ENCODE measurements around the gene KDM4B.

Gene KDM4B

DNA sequence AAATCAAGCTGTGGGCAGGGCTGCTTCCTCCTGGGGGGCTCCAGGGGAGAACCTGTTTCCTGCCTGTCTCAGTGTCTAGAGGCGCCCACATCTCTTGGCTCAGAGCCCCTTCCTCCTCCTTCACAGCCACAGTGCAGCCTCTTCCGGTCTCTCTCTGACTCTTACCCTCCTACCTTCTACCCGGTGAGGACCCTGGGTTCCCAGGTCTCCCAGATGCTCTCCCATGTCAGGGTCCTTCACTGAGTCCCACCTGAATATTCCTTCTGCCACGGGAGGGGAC lies 153.1 kb downstream of the KDM4B start:
- Histone ChIP-seq H3K27ac (ENCODE audit: low read depth, low read length) (no peak overlapping the region), H3K9me3 (ENCODE audit: control insufficient read depth, insufficient read depth, low read length) (no peaks in the 10 kb centered on the region), H3K4me3 (ENCODE audit: low read length) (no peak overlapping the region), H3K4me2 (ENCODE audit: low read length) (no peak overlapping the region), H3K4me1 (ENCODE audit: control insufficient read depth, low read length) (peaks cover 24% of the 10 kb centered on the region), H3K27me3 (ENCODE audit: control insufficient read depth, low read length) (no peaks in the 10 kb centered on the region), H3F3A (ENCODE audit: control insufficient read depth, insufficient read depth) (no peaks in the 10 kb centered on the region), H3K79me2 (ENCODE audit: control insufficient read depth, low read length) (no peaks in the 10 kb centered on the region), H3K36me3 (ENCODE audit: control insufficient read depth, low read length) (peaks cover 5% of the 10 kb centered on the region; the same call in 1 of the 2 replicates), H4K20me1 (ENCODE audit: control insufficient read depth, insufficient read depth, low read depth, low read length) (no peaks in the 10 kb centered on the region), H3K9me2 (replicated peaks; ENCODE audit: control insufficient read depth, low read length) (no peaks in the 10 kb centered on the region)
- TF ChIP-seq, protein P1, sequence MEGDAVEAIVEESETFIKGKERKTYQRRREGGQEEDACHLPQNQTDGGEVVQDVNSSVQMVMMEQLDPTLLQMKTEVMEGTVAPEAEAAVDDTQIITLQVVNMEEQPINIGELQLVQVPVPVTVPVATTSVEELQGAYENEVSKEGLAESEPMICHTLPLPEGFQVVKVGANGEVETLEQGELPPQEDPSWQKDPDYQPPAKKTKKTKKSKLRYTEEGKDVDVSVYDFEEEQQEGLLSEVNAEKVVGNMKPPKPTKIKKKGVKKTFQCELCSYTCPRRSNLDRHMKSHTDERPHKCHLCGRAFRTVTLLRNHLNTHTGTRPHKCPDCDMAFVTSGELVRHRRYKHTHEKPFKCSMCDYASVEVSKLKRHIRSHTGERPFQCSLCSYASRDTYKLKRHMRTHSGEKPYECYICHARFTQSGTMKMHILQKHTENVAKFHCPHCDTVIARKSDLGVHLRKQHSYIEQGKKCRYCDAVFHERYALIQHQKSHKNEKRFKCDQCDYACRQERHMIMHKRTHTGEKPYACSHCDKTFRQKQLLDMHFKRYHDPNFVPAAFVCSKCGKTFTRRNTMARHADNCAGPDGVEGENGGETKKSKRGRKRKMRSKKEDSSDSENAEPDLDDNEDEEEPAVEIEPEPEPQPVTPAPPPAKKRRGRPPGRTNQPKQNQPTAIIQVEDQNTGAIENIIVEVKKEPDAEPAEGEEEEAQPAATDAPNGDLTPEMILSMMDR (IDR thresholded peaks at IDR 0.05; ENCODE audit: low read depth, low read length, poor library complexity, severe bottlenecking): no peak
- no peak for TF ChIP-seq EZH2phosphoT487 (IDR thresholded peaks at IDR 0.05; ENCODE audit: borderline replicate concordance, low read length)

DNA sequence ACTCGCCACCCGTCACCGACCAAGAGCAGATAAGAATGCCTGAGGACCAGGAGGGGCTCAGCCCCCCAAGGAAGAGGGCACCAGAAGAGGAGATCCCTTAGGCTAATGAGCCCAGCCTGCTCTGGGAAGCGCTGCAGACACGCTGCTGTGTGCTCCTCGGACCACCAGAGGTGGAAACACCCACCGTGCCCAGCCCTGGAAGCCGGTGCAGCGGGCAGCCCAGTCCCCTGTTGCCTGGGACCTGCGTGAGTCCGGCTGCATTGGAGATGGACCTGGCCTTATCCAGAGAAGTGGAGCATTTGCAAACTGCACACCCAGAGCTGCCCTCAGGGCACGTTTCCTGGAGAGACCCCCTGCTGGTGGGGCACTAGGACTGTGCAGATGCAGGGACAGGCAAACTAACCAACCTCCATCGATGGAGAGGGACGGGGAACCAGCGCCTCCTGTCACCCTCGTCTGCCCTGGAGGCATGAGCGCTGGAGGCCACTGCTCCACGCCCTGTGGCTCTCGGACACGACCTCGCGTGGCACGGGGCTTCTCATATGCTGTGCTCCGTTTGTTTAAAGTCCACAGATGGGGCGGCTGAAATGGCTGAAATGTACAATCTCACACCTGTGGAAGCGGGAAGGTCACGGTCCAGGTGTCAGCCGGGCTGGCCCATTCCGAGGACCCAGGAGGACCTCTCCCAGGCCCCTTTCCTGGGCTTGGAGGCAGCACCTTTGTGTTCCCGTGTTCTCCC lies 153.9 kb downstream of the KDM4B start:
- Histone ChIP-seq H3K36me3 (ENCODE audit: control insufficient read depth, low read length) (peaks cover 5% of the 10 kb centered on the region; the same call in 1 of the 2 replicates), H4K20me1 (ENCODE audit: control insufficient read depth, insufficient read depth, low read depth, low read length) (no peaks in the 10 kb centered on the region), H3F3A (ENCODE audit: control insufficient read depth, insufficient read depth) (no peaks in the 10 kb centered on the region), H3K4me1 (ENCODE audit: control insufficient read depth, low read length) (peaks cover 32% of the 10 kb centered on the region), H3K27ac (ENCODE audit: low read depth, low read length) (no peak overlapping the region), H3K9me3 (ENCODE audit: control insufficient read depth, insufficient read depth, low read length) (no peaks in the 10 kb centered on the region), H3K27me3 (ENCODE audit: control insufficient read depth, low read length) (no peaks in the 10 kb centered on the region), H3K4me3 (ENCODE audit: low read length) (no peak overlapping the region), H3K4me2 (ENCODE audit: low read length) (no peak overlapping the region), H3K9me2 (replicated peaks; ENCODE audit: control insufficient read depth, low read length) (no peaks in the 10 kb centered on the region), H3K79me2 (ENCODE audit: control insufficient read depth, low read length) (no peaks in the 10 kb centered on the region)
- TF ChIP-seq EZH2phosphoT487 (IDR thresholded peaks at IDR 0.05; ENCODE audit: borderline replicate concordance, low read length): no peak

DNA sequence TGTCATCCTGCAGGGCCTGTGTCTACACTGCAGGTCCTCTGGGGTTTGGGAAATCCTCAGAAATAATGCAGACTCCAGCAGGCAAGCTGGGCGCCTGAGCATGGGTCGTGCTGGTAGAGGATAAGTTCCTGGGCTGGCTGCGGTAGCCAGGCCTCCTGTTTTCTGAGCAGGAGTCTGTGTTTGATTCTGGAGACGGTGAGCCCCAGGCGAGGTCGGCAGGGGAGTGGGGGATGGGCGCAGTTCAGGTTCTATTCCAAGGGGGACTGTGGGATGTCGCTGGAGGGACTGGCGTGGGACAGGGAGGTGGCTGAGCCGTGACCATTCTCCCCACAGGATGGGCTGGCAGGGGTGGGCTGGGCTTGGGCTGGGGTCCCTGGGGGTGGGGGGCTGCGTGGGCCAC lies 154.7 kb downstream of the KDM4B start:
- Histone ChIP-seq H3F3A (ENCODE audit: control insufficient read depth, insufficient read depth) (no peaks in the 10 kb centered on the region), H3K4me2 (ENCODE audit: low read length) (no peak overlapping the region), H3K27ac (ENCODE audit: low read depth, low read length) (no peak overlapping the region), H3K9me3 (ENCODE audit: control insufficient read depth, insufficient read depth, low read length) (no peaks in the 10 kb centered on the region), H3K27me3 (ENCODE audit: control insufficient read depth, low read length) (no peaks in the 10 kb centered on the region), H3K9me2 (replicated peaks; ENCODE audit: control insufficient read depth, low read length) (no peaks in the 10 kb centered on the region), H4K20me1 (ENCODE audit: control insufficient read depth, insufficient read depth, low read depth, low read length) (no peaks in the 10 kb centered on the region), H3K79me2 (ENCODE audit: control insufficient read depth, low read length) (no peaks in the 10 kb centered on the region), H3K4me1 (ENCODE audit: control insufficient read depth, low read length) (peaks cover 40% of the 10 kb centered on the region), H3K36me3 (ENCODE audit: control insufficient read depth, low read length) (peaks cover 5% of the 10 kb centered on the region; the same call in 1 of the 2 replicates), H3K4me3 (ENCODE audit: low read length) (no peak overlapping the region)
- TF ChIP-seq, protein P1 (IDR thresholded peaks at IDR 0.05; ENCODE audit: low read depth, low read length, poor library complexity, severe bottlenecking): no peak
- TF ChIP-seq EZH2phosphoT487 (IDR thresholded peaks at IDR 0.05; ENCODE audit: borderline replicate concordance, low read length): no peak

DNA sequence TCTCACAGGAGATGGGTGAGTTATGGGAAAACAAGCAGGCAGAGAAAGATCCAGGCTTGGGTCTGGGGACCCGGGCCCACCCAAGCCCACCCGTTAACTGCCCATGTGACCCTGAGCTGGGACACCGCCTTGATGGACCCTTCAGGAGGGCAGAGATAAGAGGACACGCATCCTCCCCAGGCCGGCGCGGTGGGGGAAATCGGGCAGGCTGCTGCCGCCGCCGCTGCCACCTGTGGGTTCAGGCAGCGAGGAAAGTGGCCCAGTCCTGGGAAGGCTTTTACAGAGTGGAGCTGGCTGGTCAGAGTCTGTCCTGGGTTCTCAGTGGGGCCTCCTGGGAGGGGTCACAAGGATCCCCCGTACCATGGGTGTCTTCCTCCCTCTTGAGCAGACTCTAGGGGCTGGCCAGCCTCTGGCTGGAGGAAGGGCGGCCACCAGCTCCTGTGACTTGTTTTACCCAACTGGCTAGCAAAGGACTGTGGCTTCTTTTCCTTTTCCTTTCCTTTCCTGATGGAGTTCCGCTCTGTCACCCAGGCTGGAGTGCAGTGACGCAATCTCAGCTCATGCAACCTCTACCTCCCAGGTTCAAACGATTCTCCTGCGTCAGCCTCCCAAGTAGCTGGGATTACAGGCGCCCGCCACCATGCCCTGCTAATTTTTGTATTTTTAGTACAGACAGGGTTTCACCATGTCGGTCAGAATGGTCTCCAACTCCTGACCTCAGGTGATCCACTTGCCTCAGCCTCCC lies 155.4 kb downstream of the KDM4B start:
- TF ChIP-seq, protein P1 (IDR thresholded peaks at IDR 0.05; ENCODE audit: low read depth, low read length, poor library complexity, severe bottlenecking): no peak
- TF ChIP-seq EZH2phosphoT487 (IDR thresholded peaks at IDR 0.05; ENCODE audit: borderline replicate concordance, low read length): no peak
- H3K4me1 ChIP-seq (ENCODE audit: control insufficient read depth, low read length): peaks cover 46% of the 10 kb centered on the region
- no peaks in the 10 kb centered on the region for H3K9me3 ChIP-seq (ENCODE audit: control insufficient read depth, insufficient read depth, low read length)
- H4K20me1 ChIP-seq (ENCODE audit: control insufficient read depth, insufficient read depth, low read depth, low read length): no peaks in the 10 kb centered on the region
- no peaks in the 10 kb centered on the region for H3K27me3 ChIP-seq (ENCODE audit: control insufficient read depth, low read length)
- H3K36me3 ChIP-seq (ENCODE audit: control insufficient read depth, low read length): peaks cover 5% of the 10 kb centered on the region; the same call in 1 of the 2 replicates
- H3K9me2 ChIP-seq (replicated peaks; ENCODE audit: control insufficient read depth, low read length): no peaks in the 10 kb centered on the region
- H3F3A ChIP-seq (ENCODE audit: control insufficient read depth, insufficient read depth): no peaks in the 10 kb centered on the region
- no peak overlapping the region for H3K4me3 ChIP-seq (ENCODE audit: low read length)
- H3K79me2 ChIP-seq (ENCODE audit: control insufficient read depth, low read length): no peaks in the 10 kb centered on the region
- no peak overlapping the region for H3K27ac ChIP-seq (ENCODE audit: low read depth, low read length)
- no peak overlapping the region for H3K4me2 ChIP-seq (ENCODE audit: low read length)
